Amniotic stem cell (primary cell): ENCODE results near the gene OSBPL9.
"Not testable (repeated sequence)": the region's sequence is repeated elsewhere in the genome, so short reads cannot be mapped to it uniquely, and the experiment has no call there.

Experiments
- DNase-seq: peaks from one replicate; lab custom pipeline; 2025; lab: John Stamatoyannopoulos, UW

OSBPL9 gene

GRCh38 chr1:51789342-51789741, 172.4 kb downstream of the OSBPL9 start:
- DNase-seq = no peak

- DNase-seq = no peak
Measured at GRCh38 chr1:51790385-51790784, 173.5 kb downstream of the OSBPL9 start.

GRCh38 chr1:51791888-51792287, 175.0 kb downstream of the OSBPL9 start:
- DNase-seq = no peak

- no peak for DNase-seq
Measured at GRCh38 chr1:51792864-51793263, 176.0 kb downstream of the OSBPL9 start.

GRCh38 chr1:51794260-51794659, 177.4 kb downstream of the OSBPL9 start:
- no peak for DNase-seq

GRCh38 chr1:51794868-51795267, 178.0 kb downstream of the OSBPL9 start:
- DNase-seq = no peak

- no peak for DNase-seq
Measured at GRCh38 chr1:51799372-51799771, 182.5 kb downstream of the OSBPL9 start.

GRCh38 chr1:51814513-51814912, 197.6 kb downstream of the OSBPL9 start:
- DNase-seq = no peak

- DNase-seq = no peak
Measured at GRCh38 chr1:51818487-51818886, 201.6 kb downstream of the OSBPL9 start.

GRCh38 chr1:51819021-51819420, 202.1 kb downstream of the OSBPL9 start:
- not testable (repeated sequence) for DNase-seq

GRCh38 chr1:51819810-51820209, 202.9 kb downstream of the OSBPL9 start:
- DNase-seq = no peak

- no peak for DNase-seq
Measured at GRCh38 chr1:51829058-51829457, 212.2 kb downstream of the OSBPL9 start.

- DNase-seq = no peak
Measured at GRCh38 chr1:51833700-51834099, 216.8 kb downstream of the OSBPL9 start.

- no peak for DNase-seq
Measured at GRCh38 chr1:51837243-51837642, 220.4 kb downstream of the OSBPL9 start.
